Measurements from ENCODE around the gene GABRB2.
"Not testable (repeated sequence)": the region's sequence is repeated elsewhere in the genome, so short reads cannot be mapped to it uniquely, and the experiment has no call there.

GABRB2 gene

DNA sequence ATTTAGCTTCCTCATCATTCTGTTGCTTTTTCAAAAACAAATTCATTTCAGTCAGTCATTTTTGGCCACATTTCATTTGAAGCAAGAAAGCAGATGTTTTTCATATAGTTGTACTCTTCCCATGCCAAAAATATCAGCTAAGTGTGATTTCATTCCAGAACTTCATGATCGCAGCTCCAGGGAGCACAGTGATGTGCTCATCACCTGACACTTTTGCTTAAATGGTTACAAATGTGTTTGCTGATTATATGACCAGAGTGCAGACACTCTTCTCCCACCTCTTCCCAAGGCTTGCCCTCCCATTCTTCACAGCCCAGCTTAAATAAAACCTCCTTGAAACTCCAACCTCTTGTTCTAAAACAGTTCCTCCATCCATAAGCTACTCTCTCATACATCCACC is 32.6 kb downstream of the GABRB2 start:
- Histone ChIP-seq H3K9me2 (ENCODE audit: low read depth, low read length) (no peaks in the 10 kb centered on the region), H4K20me1 (ENCODE audit: insufficient read depth, low read length) (no peaks in the 10 kb centered on the region), H3K4me3 (ENCODE audit: low read depth, low read length, poor library complexity, severe bottlenecking) (no peak overlapping the region), H3K4me1 (ENCODE audit: insufficient read depth, low read length, severe bottlenecking) (no peaks in the 10 kb centered on the region), H3K79me2 (ENCODE audit: insufficient read depth, low read length) (no peaks in the 10 kb centered on the region), H3K9ac (ENCODE audit: low read length) (no peak overlapping the region), H3K9me3 (ENCODE audit: low read length) (no peaks in the 10 kb centered on the region), H3F3A (ENCODE audit: insufficient read depth, low read length) (no peaks in the 10 kb centered on the region), H3K27ac (ENCODE audit: low read depth, low read length, poor library complexity, severe bottlenecking) (no peak overlapping the region), H2AFZ (ENCODE audit: low read length) (no peak overlapping the region), H3K27me3 (ENCODE audit: insufficient read depth, low read length) (no peaks in the 10 kb centered on the region), H3K4me2 (ENCODE audit: low read length) (no peak overlapping the region), H3K36me3 (ENCODE audit: insufficient read depth, low read length) (no peaks in the 10 kb centered on the region)
- TF ChIP-seq, protein P1, sequence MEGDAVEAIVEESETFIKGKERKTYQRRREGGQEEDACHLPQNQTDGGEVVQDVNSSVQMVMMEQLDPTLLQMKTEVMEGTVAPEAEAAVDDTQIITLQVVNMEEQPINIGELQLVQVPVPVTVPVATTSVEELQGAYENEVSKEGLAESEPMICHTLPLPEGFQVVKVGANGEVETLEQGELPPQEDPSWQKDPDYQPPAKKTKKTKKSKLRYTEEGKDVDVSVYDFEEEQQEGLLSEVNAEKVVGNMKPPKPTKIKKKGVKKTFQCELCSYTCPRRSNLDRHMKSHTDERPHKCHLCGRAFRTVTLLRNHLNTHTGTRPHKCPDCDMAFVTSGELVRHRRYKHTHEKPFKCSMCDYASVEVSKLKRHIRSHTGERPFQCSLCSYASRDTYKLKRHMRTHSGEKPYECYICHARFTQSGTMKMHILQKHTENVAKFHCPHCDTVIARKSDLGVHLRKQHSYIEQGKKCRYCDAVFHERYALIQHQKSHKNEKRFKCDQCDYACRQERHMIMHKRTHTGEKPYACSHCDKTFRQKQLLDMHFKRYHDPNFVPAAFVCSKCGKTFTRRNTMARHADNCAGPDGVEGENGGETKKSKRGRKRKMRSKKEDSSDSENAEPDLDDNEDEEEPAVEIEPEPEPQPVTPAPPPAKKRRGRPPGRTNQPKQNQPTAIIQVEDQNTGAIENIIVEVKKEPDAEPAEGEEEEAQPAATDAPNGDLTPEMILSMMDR (IDR thresholded peaks at IDR 0.05; ENCODE audit: low read length), result no peak
- no peak for TF ChIP-seq EZH2 (IDR thresholded peaks at IDR 0.05; ENCODE audit: borderline replicate concordance, low read length)

DNA sequence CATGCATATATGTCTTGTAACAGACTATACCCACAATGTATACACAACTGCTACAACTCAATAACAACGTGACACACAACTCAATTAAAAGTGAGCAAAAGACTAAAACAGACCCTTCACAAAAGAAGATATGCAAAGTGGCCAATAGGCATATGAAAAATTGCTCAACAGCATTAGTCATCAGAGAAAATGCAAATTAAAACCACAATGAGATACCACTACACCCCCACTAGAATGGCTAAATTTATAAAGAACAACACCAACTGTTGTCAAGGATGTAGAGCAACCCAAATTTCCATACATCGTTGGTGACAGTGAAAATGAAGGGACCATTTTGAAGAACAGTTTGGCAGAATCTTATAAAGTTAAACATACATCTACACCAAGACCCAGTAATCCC is 38.9 kb downstream of the GABRB2 start:
- Histone ChIP-seq H3K9ac (ENCODE audit: low read length) (no peak overlapping the region), H3F3A (ENCODE audit: insufficient read depth, low read length) (no peaks in the 10 kb centered on the region)

DNA sequence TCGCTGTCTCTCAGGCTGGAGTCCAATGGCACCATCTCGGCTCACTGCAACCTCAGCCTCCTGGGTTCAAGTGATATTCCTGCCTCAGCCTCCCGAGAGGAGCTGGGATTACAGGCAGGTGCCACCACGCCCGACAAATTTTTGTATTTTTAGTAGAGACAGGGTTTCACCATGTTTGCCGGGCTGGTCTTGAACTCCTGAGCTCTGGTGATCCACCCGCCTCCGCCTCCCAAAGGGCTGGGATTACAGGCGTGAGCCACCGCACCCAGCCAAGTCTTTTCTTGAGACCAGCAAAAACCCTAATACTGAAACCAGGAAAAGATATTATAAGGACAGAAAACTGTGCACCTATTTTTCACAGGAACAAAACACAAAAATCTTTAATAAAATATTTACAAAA is 41.4 kb downstream of the GABRB2 start:
- H4K20me1 ChIP-seq (ENCODE audit: insufficient read depth, low read length); H3K27me3 ChIP-seq (ENCODE audit: insufficient read depth, low read length); H2AFZ ChIP-seq (ENCODE audit: low read length); H3K79me2 ChIP-seq (ENCODE audit: insufficient read depth, low read length); H3K27ac ChIP-seq (ENCODE audit: low read depth, low read length, poor library complexity, severe bottlenecking); H3K9me3 ChIP-seq (ENCODE audit: low read length); H3K36me3 ChIP-seq (ENCODE audit: insufficient read depth, low read length); H3K4me2 ChIP-seq (ENCODE audit: low read length); H3K9me2 ChIP-seq (ENCODE audit: low read depth, low read length); H3K9ac ChIP-seq (ENCODE audit: low read length); H3K4me1 ChIP-seq (ENCODE audit: insufficient read depth, low read length, severe bottlenecking); H3K4me3 ChIP-seq (ENCODE audit: low read depth, low read length, poor library complexity, severe bottlenecking); H3F3A ChIP-seq (ENCODE audit: insufficient read depth, low read length): not testable (repeated sequence)

More for the DNA sequence above, 38.9 kb downstream of the GABRB2 start:
- no peaks in the 10 kb centered on the region for H3K9me2 ChIP-seq (ENCODE audit: low read depth, low read length)
- no peaks in the 10 kb centered on the region for H3K79me2 ChIP-seq (ENCODE audit: insufficient read depth, low read length)
- no peak overlapping the region for H3K27ac ChIP-seq (ENCODE audit: low read depth, low read length, poor library complexity, severe bottlenecking)
- H3K4me1 ChIP-seq (ENCODE audit: insufficient read depth, low read length, severe bottlenecking), result no peaks in the 10 kb centered on the region
- H3K4me3 ChIP-seq (ENCODE audit: low read depth, low read length, poor library complexity, severe bottlenecking), result no peak overlapping the region
- H3K27me3 ChIP-seq (ENCODE audit: insufficient read depth, low read length), result no peaks in the 10 kb centered on the region
- H4K20me1 ChIP-seq (ENCODE audit: insufficient read depth, low read length), result no peaks in the 10 kb centered on the region
- H3K4me2 ChIP-seq (ENCODE audit: low read length), result no peak overlapping the region
- H3K36me3 ChIP-seq (ENCODE audit: insufficient read depth, low read length), result no peaks in the 10 kb centered on the region
- H3K9me3 ChIP-seq (ENCODE audit: low read length), result no peaks in the 10 kb centered on the region
- TF ChIP-seq, protein P1 (IDR thresholded peaks at IDR 0.05; ENCODE audit: low read length), result no peak
- TF ChIP-seq EZH2 (IDR thresholded peaks at IDR 0.05; ENCODE audit: borderline replicate concordance, low read length), result no peak
- H2AFZ ChIP-seq (ENCODE audit: low read length), result no peak overlapping the region

DNA sequence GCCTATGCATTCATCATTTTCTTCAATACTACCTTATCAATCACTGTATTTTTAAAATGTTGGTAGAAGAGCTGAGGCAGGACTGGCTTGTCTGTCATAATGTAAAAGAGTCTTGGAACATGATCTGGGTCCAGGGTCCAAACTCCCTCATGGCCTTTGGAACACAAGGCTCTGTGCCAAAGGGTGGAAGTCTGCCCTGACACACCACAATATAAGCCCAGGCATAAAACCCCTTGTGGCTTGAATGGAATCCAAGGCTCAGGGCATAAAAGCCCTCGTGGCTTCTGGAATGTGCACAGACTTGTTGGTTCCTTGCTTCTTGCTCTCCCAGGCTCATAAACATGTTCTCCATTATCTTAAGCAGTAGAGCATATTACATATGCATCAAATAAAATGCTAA is 48.0 kb downstream of the GABRB2 start:
- Histone ChIP-seq H3K79me2 (ENCODE audit: insufficient read depth, low read length) (no peaks in the 10 kb centered on the region), H3K9me3 (ENCODE audit: low read length) (no peaks in the 10 kb centered on the region), H3K27me3 (ENCODE audit: insufficient read depth, low read length) (no peaks in the 10 kb centered on the region), H2AFZ (ENCODE audit: low read length) (no peak overlapping the region), H3F3A (ENCODE audit: insufficient read depth, low read length) (no peaks in the 10 kb centered on the region), H3K4me2 (ENCODE audit: low read length) (no peak overlapping the region), H3K4me1 (ENCODE audit: insufficient read depth, low read length, severe bottlenecking) (no peaks in the 10 kb centered on the region), H4K20me1 (ENCODE audit: insufficient read depth, low read length) (no peaks in the 10 kb centered on the region), H3K36me3 (ENCODE audit: insufficient read depth, low read length) (no peaks in the 10 kb centered on the region), H3K9me2 (ENCODE audit: low read depth, low read length) (no peaks in the 10 kb centered on the region), H3K27ac (ENCODE audit: low read depth, low read length, poor library complexity, severe bottlenecking) (no peak overlapping the region), H3K9ac (ENCODE audit: low read length) (no peak overlapping the region), H3K4me3 (ENCODE audit: low read depth, low read length, poor library complexity, severe bottlenecking) (no peak overlapping the region)
- no peak for TF ChIP-seq EZH2 (IDR thresholded peaks at IDR 0.05; ENCODE audit: borderline replicate concordance, low read length)
- TF ChIP-seq, protein P1 (IDR thresholded peaks at IDR 0.05; ENCODE audit: low read length), result no peak
